ENCODE measurements around the gene PCSK1N. TPM values are rescaled to one million over a fixed set of nuclear protein-coding genes. Genes with fewer than 3 reads are reported as not detected.

The PCSK1N gene
- total and polyA plus RNA-seq, 2 donors (not counting 3 experiments of a cell fraction or from before 2014, with no cell fraction given), result 0.44 TPM; not detected in 1

DNA sequence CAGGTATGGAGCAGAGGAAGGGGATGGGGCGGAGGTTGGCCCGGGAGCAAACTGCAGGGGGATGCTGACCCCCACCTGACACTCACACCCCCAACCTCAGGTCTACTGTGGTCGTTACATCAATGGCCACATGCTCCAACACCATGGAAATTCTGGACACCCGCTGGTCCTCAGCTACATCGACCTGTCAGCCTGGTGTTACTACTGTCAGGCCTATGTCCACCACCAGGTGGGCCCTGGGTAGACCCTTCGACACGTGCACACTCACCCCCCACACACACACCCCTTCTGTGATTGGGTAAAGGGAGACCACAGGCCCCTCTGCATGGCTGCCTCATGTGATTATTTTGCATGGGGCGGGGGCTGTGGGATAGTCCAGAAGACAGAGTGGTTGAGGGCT lies 11.3 kb downstream of the PCSK1N start:
- no TSS peak for BruUV-seq (replicated peaks)
- Histone ChIP-seq H3K36me3 (ENCODE audit: control insufficient read depth in 2 of 2, extremely low read depth in 1 of 2, insufficient read depth in 2 of 2, low read length in 2 of 2) (peaks cover 0 to 2% of the 10 kb centered on the region in 2 experiments), H4K20me1 (replicated peaks; ENCODE audit: control insufficient read depth, extremely low read depth, insufficient read depth, low read length) (no peaks in the 10 kb centered on the region), H3K27ac (ENCODE audit: insufficient read depth, low read depth, low read length) (no peak overlapping the region), H3K27me3 (ENCODE audit: control insufficient read depth in 2 of 2, insufficient read depth in 2 of 2, low read length in 2 of 2) (peaks cover 6 to 15% of the 10 kb centered on the region in 2 experiments), H3K9me3 (replicated peaks; ENCODE audit: control insufficient read depth, insufficient read depth, low read length) (no peaks in the 10 kb centered on the region), H3K9me1 (replicated peaks; ENCODE audit: control insufficient read depth, extremely low read depth, insufficient read depth, low read length) (no peaks in the 10 kb centered on the region), H3K4me3 (replicated peaks in 1 of 3; ENCODE audit: insufficient read depth in 1 of 3, low read depth in 1 of 3, low read length in 3 of 3) (no peak overlapping the region), H3K79me2 (ENCODE audit: control insufficient read depth, insufficient read depth, low read length) (no peaks in the 10 kb centered on the region), H3K9ac (replicated peaks; ENCODE audit: extremely low read depth, insufficient read depth, low read length) (no peak overlapping the region), H3K4me1 (ENCODE audit: control insufficient read depth, extremely low read depth, insufficient read depth, low read length) (no peaks in the 10 kb centered on the region), H2AFZ (ENCODE audit: low read depth, low read length) (no peak overlapping the region), H3K4me2 (ENCODE audit: insufficient read depth, low read length) (no peak overlapping the region)
- ChIA-PET CTCF (no interaction called here), POLR2A (no interaction called here)
- no peak for FAIRE-seq
- intact Hi-C loops (cut with micrococcal nuclease) (no loop called here), dilution Hi-C loops (cut with MboI; ENCODE audit: extremely low pct_ligation_motif_present, low sequenced_read_pairs) (no loop called here)
- TF ChIP-seq FOS (IDR thresholded peaks at IDR 0.05; ENCODE audit: borderline replicate concordance, insufficient read depth, low read length), result no peak
- TF ChIP-seq, protein P1, sequence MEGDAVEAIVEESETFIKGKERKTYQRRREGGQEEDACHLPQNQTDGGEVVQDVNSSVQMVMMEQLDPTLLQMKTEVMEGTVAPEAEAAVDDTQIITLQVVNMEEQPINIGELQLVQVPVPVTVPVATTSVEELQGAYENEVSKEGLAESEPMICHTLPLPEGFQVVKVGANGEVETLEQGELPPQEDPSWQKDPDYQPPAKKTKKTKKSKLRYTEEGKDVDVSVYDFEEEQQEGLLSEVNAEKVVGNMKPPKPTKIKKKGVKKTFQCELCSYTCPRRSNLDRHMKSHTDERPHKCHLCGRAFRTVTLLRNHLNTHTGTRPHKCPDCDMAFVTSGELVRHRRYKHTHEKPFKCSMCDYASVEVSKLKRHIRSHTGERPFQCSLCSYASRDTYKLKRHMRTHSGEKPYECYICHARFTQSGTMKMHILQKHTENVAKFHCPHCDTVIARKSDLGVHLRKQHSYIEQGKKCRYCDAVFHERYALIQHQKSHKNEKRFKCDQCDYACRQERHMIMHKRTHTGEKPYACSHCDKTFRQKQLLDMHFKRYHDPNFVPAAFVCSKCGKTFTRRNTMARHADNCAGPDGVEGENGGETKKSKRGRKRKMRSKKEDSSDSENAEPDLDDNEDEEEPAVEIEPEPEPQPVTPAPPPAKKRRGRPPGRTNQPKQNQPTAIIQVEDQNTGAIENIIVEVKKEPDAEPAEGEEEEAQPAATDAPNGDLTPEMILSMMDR (IDR thresholded peaks at IDR 0.05; ENCODE audit: extremely low read depth in 1 of 2, insufficient read depth in 1 of 2, low read depth in 1 of 2, low read length in 2 of 2), result no peak
- no peak for TF ChIP-seq JUN (IDR thresholded peaks at IDR 0.05; ENCODE audit: borderline replicate concordance, insufficient read depth, insufficient read length, low read depth)
- no peak for TF ChIP-seq POLR2AphosphoS5 (IDR thresholded peaks at IDR 0.05; ENCODE audit: insufficient read depth, low read depth, low read length)
- no peak for TF ChIP-seq MYC (IDR thresholded peaks at IDR 0.05; ENCODE audit: low read depth, low read length)
- TF ChIP-seq EZH2 (IDR thresholded peaks at IDR 0.05; ENCODE audit: borderline replicate concordance, low read depth, low read length, severe bottlenecking), result no peak
- no peak for TF ChIP-seq MAX (IDR thresholded peaks at IDR 0.05; ENCODE audit: insufficient read depth, insufficient read length)
- TF ChIP-seq POLR2A (IDR thresholded peaks at IDR 0.05; ENCODE audit: low read depth, low read length), result no peak
- no peak for TF ChIP-seq GATA2 (IDR thresholded peaks at IDR 0.05; ENCODE audit: insufficient read depth, insufficient read length, low read depth, low read length)
- no peak for DNase-seq (ENCODE audit: low read depth, low spot score)

All from endothelial cell of umbilical vein (primary cell).